ENCODE data around the gene TM9SF3. TPM values are rescaled to one million over a fixed set of nuclear protein-coding genes. Genes with fewer than 3 reads are reported as not detected.

The TM9SF3 gene
- total and polyA plus RNA-seq, 2 of the 4 experiments (the other 2 are of a cell fraction): 33.7 to 61.8 TPM

- Histone ChIP-seq H4K8ac (ENCODE audit: low read depth in 2 of 2, low read length in 2 of 2) (no peak overlapping the region), H4K5ac (ENCODE audit: low read depth, low read length) (no peak overlapping the region), H2AK5ac (ENCODE audit: low read depth, low read length) (no peak overlapping the region), H4K20me1 (ENCODE audit: insufficient read depth, low read length) (peaks cover 82% of the 10 kb centered on the region), H3K56ac (ENCODE audit: extremely low read depth, insufficient read depth, low read length) (no peak overlapping the region), H3K4ac (ENCODE audit: low read depth, low read length) (no peak overlapping the region), H3K4me3 (ENCODE audit: insufficient read depth, low read depth, low read length) (no peak overlapping the region), H3K14ac (replicated peaks; ENCODE audit: low read depth, low read length) (no peak overlapping the region), H3K9ac (ENCODE audit: low read depth, low read length) (no peak overlapping the region), H3K4me1 (ENCODE audit: control insufficient read depth, insufficient read depth, low read length) (peaks cover 14% of the 10 kb centered on the region), H3K27me3 (ENCODE audit: control insufficient read depth, insufficient read depth, low read length) (no peaks in the 10 kb centered on the region), H4K91ac (ENCODE audit: insufficient read depth, low read depth, low read length) (no peak overlapping the region), H3K9me1 (ENCODE audit: insufficient read depth, low read length) (peaks cover 16% of the 10 kb centered on the region), H2BK120ac (ENCODE audit: low read depth, low read length) (no peak overlapping the region), H2BK15ac (ENCODE audit: low read depth, low read length) (no peak overlapping the region), H3K79me1 (ENCODE audit: low read depth in 1 of 2, low read length in 2 of 2) (peaks cover 6 to 47% of the 10 kb centered on the region in 2 experiments), H2AK9ac (replicated peaks; ENCODE audit: low read depth, low read length, poor library complexity) (no peak overlapping the region), H3K23ac (ENCODE audit: low read depth, low read length) (no peak overlapping the region), H3K9me3 (ENCODE audit: control insufficient read depth, insufficient read depth, low read length) (no peaks in the 10 kb centered on the region), H3K36me3 (ENCODE audit: control insufficient read depth, insufficient read depth, low read length) (peaks cover 10% of the 10 kb centered on the region), H3K27ac (ENCODE audit: insufficient read depth, low read length) (no peak overlapping the region), H2AFZ (replicated peaks; ENCODE audit: low read length, poor library complexity) (no peak overlapping the region), H3K18ac (ENCODE audit: low read depth, low read length) (no peak overlapping the region), H2BK20ac (ENCODE audit: low read depth, low read length) (no peak overlapping the region), H2BK5ac (ENCODE audit: low read depth, low read length, poor library complexity, severe bottlenecking) (no peak overlapping the region), H3K4me2 (ENCODE audit: low read depth, low read length) (no peak overlapping the region)
- ChIA-PET CTCF (no interaction called here), POLR2A (ENCODE audit: unreplicated experiment) (no interaction called here)
- no TSS peak for BruUV-seq (replicated peaks)
- in situ Hi-C loops (cut with MboI; ENCODE audit: low sequenced_read_pairs): no loop called here
- ATAC-seq (ENCODE audit: low read depth) (no peak), DNase-seq (no peak)
- dilution Hi-C loops (cut with HindIII; ENCODE audit: low sequenced_read_pairs, unreplicated experiment): no loop called here
- intact Hi-C loops (cut with micrococcal nuclease): no loop called here
- 67% methylated on average over 1 of the region's 10 CpGs; no CpG with 5 or more reads in 1 of the 2 experiments for WGBS, 2 experiments (ENCODE audit: extremely low coverage in 2 of 2, insufficient read length in 1 of 2)
- TF ChIP-seq NFE2L2 (IDR thresholded peaks at IDR 0.05; ENCODE audit: low read depth, low read length) (no peak), ELK1 (IDR thresholded peaks at IDR 0.05; ENCODE audit: borderline replicate concordance, low read depth, low read length) (no peak), CEBPB (IDR thresholded peaks at IDR 0.05; ENCODE audit: low read depth, low read length) (peak; percentile 64), MAZ (IDR thresholded peaks at IDR 0.05; ENCODE audit: borderline replicate concordance, low read depth, low read length) (no peak), POLR2A (IDR thresholded peaks at IDR 0.05; ENCODE audit: low read depth, low read length) (no peak), MAFK (IDR thresholded peaks at IDR 0.05; ENCODE audit: low read depth, low read length) (no peak), SMC3 (IDR thresholded peaks at IDR 0.05; ENCODE audit: low read depth, low read length) (no peak)
These were observed 15.5 kb downstream of the TM9SF3 start for GRCh38 chr10:96570983-96571964.
